ENCODE results near the gene NINJ1. TPM values are rescaled to one million over a fixed set of nuclear protein-coding genes. Genes with fewer than 3 reads are reported as not detected.
"Not testable (repeated sequence)": the region's sequence is repeated elsewhere in the genome, so short reads cannot be mapped to it uniquely, and the experiment has no call there.

The NINJ1 gene
- total RNA-seq, 1 donor from 2014 or later, result 26.4 TPM

GRCh38 chr9:93119703-93119952 is 14.4 kb downstream of the NINJ1 start:
- no peak for DNase-seq (ENCODE audit: low read depth in 2 of 2)

GRCh38 chr9:93118863-93119702 is 15.0 kb downstream of the NINJ1 start:
- DNase-seq (ENCODE audit: low read depth in 2 of 2), result no peak

DNA sequence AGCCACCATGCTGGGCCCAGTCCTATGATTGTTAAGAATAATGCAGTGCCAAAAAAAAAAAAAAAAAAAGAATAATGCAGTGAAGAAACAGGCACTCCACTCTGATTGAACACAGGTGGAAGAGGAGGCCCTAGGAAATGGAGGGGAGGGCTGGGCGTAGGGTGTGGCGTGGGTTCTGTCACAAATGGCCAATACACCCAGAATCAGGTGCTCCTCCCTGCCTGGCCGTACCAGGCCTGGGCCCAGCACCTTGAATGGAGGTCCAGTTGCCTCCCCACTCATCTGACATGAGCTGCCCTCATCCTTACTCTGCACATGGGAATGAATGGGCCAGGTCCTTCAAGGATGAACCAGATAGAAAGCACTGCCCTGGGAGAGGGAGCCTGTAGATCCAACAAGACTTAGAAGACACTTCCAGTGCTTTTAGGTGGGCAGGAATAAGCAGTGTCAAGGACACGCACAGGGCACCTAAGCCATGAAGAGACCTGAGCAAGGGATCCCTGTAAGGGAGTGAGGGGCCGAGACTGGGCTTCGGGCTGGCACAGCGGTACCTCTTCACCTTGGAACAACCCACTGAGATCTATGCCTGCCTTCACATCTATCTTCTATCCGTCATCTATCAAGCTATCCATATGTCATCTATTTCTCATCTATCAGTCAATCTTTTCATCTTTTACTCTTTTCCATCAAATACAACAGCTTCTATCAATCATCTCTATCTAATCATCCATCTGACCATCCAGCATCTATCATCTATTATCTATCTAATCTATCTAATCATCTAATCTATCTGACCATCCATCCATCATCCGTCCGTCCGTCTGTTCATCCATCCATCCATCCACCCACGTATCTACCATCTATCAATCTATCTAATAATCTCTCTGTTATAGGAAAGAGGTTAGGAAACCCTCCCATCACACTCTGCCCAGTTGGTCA is 15.9 kb downstream of the NINJ1 start:
- DNase-seq (ENCODE audit: low read depth in 2 of 2), result no peak

- DNase-seq (ENCODE audit: low read depth in 2 of 2), result not testable (repeated sequence)
These were observed 16.5 kb downstream of the NINJ1 start for GRCh38 chr9:93117521-93117920.

- no peak for DNase-seq (ENCODE audit: low read depth in 2 of 2)
These were observed 17.7 kb downstream of the NINJ1 start for GRCh38 chr9:93116072-93116961.

DNA sequence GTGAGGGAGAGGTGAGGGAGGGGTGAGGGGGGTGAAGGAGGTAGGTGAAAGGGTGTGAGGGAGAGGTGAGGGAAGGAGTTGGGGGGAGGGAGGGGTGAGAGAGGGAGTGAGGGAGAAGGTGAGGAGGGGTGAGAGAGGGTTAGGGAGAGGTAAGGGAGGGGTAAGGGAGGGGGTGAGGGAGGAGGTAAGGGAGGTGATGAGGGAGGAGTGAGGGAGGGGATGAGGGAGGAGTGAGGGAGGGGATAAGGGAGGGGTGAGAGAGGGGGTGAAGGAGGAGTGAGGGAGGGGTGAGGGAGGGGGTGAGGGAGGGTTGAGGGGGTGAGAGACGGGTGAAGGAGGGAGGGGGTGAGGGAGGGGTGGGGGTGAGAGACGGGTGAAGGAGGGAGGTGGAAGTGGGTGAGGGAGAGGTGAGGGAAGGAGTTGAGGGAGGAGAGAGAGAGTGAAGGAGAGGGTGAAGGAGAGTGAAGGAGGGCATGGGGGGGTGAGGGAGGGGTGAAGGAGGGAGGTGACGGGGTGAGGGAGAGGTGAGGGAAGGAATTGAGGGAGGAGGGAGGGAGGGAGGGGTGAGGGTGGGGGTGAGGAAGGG is 18.5 kb downstream of the NINJ1 start:
- DNase-seq (ENCODE audit: low read depth in 2 of 2), result no peak

DNA sequence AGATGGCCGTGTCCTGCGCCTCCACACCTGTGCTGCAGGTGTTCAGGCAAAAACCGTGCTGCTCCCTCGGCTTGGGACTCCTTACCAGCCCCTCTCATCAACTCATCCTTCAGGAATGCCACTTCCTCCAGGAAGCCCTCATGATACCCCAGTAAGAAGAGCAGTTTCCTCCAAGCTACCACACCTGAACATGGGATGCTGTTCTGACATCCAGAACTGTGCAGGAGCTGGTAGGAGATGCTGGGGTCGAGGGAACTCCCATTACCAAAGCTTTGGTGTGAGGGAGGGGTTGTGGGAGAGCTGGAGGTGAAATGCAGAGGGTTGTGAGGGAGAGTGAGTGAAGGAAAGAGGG is 19.1 kb downstream of the NINJ1 start:
- DNase-seq (ENCODE audit: low read depth in 2 of 2), result no peak

DNA sequence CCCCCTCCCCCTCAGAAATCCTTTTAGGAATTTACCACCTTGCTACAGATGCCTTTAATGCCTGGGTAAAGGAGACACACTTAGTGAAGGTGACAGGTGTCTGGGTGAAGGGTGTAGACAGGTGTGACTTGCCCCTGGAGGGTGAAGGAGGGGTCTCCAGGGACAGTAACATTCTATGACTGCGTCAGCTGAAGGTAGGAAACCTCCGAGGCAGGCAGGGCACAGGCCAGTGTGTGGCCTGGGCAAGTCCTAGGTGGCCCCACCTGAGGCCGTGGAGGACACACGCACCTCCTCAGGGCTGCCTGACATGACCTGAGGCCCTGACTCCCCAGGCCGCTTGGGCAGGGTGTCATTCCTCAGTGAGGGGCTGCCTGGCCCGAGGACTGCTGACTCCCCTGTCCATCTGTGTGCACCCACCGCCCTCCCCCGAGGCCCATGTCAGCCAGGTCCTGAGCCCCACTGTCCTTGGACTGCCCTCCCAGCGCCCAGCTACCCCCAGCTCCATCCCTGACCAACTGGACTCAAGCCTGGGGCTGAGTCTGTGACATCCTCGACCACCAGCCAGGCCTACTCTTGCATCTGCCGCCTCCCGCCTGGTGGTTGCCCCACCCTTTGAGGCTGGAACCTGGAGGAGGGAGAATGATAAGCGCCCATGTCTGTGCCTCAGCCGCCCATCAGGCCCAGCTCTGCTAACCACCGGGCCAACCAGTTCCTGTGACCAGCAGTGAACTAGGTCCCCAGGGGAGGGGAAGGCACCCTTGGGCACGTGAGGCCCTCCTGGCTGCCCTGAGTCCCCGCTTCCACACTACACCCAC is 19.7 kb downstream of the NINJ1 start:
- DNase-seq (ENCODE audit: low read depth in 2 of 2), result no peak

DNA sequence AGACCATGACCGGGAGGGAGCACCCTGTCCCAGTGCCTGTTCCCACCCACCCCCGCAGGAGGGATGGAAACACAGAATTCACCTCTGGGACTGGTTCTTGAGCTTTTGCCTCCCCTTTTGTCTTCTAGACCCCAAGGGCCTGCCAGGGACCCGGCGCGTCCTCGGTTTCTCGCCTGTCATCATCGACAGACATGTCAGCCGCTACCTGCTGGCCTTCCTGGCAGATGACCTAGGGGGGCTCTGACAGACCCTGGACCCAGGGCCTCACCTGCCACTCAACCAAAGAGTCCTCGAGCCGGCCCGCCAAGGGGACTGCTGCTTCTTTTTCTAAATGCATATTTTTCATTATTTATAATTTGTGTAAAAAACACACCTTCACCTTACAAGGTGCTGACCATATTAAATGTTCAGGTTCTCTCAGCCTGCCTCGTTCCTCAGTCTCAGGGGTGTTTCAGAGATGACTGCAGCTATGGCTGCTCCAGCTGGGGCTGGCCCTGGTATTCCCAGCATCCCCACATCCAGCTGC is 21.1 kb downstream of the NINJ1 start:
- DNase-seq (ENCODE audit: low read depth in 2 of 2), result no peak

DNA sequence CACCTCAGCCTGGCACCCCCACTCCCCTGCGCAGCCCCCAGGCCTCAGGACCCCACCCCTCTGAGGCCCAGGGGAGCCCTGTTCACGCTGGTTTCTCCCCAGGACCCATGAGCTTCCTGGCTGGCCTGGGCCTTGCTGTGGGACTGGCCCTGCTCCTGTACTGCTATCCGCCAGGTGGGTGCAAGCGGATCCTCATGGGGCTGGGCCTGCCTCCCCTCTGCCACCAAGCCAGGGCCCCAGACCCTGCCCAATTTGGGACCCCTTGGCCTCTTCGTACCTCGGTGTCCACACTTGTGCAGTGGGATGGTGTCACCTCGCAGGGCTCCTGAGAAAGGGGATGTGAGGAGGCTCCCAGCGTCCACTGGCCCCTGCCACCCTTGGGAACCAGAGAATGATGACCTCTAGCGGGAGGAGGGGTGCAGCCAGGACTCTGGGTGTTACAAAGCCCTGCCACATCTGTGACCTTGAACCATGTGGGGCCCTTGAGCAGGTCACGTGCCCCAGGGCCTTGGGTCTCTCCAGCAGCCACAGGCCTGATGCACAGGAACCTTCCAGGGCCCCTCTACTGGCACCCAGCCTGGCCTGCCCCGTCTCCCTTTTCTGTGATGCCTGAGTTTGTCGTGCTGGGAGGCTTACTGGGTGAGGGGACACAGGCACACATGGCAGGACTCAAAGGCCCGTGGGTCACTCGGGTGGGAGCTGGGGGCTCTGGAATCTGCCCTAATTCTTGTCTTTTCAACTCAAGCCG is 21.8 kb downstream of the NINJ1 start:
- DNase-seq (ENCODE audit: low read depth in 2 of 2), result no peak

DNA sequence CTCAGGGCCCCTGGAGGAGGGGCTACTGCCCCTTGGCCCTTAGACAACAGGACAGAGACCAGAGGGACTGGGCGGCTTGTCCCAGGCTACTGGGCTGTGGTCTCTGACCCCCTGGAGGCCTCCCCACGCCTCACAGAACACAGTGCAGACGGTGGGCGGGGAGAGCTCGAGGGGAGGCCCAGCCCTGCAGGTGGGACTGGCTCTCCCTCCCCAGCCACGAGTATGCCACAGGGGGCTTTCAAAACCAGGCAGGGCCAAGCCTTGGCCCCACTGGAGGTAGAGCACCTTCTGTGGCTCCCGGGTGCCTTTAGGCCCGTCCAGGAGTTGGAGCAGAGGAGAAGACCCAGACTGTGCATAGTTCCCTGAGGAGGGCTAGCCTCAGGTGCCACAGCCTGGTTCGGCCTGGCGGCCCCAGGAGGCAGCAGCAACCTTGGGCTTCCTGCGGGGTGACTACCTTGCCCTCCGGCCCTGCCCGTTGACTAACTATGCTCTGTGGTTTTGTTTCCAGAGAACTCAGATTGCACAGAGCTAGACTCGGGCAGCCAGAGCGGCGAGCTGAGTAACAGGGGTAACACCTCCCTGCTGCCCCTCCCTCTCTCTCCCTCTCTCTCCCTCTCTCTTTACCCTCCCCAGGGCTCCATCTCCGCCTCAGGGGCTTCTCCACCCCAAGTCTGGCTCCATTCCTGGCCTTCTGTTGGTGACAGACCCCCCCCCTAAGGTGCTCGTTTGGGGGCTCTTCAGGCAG is 22.5 kb downstream of the NINJ1 start:
- DNase-seq (ENCODE audit: low read depth in 2 of 2), result no peak

GRCh38 chr9:93111001-93111370 is 23.1 kb downstream of the NINJ1 start:
- no peak for DNase-seq (ENCODE audit: low read depth in 2 of 2)

DNA sequence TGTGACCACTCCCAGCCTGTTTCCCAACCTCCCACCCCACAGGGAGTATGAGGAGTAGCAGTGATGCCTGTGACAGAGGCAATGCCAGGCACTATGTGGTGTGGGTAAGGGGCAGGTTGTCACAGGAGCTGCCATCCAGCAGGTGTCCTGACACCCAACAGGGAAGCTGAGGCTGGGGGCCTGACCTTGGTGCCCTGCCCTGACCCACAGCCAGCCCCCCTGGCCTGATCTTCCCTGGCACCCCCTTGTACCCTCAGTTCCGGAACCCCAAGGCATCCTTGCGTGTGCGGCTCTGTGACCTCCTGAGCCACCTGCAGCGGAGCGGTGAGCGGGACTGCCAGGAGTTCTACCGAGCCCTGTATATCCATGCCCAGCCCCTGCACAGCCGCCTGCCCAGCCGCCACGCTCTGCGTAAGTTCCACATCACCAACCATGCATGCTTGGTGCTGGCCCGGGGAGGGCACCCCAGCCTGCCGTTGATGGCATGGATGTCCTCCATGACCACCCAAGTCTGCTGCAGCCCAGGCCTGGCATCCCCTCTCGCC is 23.7 kb downstream of the NINJ1 start:
- DNase-seq (ENCODE audit: low read depth in 2 of 2), result no peak

DNA sequence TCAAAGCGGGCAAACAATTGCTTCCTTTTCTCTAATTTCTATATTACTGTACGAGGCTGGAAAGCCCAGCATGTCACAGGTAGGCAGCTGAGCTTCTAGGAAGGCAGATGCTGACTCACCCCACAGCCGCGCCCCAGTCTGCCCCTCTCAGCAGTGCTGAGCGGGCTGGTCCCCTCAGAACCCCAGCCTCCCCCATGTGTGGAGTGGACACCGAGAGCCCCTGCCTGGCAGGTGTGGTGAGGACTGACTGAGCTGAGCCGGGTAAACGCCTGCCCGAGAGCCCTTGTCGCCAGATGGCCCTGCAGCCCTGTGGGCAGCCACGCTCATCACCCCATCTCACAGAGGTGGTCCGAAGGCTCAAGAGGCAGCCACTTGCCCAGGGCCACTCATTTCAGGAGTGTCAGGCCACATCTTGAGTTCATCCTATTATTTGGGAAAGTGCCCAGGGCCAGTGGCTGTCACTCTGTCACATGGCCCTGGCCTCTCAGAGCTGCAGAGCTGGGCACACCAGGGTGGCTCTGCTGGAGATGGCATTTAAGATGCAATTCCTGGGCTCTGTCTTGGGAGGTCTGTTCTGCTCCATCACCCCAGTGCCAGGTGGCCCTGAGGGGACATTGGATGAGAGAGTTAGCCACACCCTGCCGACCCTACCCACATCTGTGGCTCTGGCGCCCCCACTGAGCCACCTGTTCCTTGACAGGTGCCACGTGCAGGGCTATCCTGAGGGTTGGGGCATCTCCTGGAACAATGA is 25.6 kb downstream of the NINJ1 start:
- no peak for DNase-seq (ENCODE audit: low read depth in 2 of 2)

DNA sequence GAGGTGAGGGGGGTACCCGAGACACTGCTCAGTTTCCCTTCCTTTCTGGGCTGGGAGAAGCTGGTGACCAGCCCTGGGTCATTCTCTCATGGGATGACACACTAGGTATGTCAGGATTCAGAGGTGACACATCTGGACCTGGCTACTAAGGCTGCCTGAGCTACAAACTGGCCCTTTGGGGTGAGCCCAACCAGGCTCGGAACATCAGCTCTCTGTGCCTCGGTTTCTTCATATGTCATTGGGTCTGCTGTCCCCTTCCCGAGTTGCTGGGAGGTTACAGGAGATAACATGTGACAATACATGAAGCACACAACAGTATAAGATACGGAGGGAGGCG is 26.3 kb downstream of the NINJ1 start:
- DNase-seq (ENCODE audit: low read depth in 2 of 2), result no peak

DNA sequence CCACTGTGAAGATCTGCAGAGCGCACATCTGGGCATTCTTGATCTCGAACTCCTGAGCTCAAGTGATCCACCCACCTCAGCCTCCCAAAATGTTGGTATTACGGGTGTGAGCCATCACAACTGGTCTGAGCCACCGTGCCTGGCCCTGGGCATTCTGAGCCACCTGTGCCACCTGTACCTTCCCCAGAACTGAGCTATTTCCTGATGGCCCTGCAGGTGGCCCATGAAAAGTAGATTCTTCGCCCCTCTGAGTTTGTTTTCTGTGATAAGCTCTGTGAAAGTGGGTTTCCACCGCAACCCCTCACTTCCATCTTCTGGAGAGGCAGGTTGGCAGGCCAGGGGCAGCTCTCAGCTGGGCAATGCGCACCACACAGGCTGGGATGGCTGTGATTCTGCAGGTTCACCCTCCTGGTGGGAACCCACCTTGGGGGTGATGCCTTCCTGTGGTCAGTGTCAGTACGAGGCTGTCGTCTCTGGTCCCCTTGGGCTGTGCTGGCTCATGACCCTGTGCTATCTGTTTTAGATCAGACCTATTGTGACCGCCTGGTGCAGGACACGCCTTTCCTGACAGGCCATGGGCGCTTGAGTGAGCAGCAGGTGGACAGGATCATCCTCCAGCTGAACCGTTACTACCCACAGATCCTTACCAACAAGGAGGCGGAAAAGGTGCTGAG is 26.8 kb downstream of the NINJ1 start:
- DNase-seq (ENCODE audit: low read depth in 2 of 2), result no peak

GRCh38 chr9:93105620-93106019 is 28.4 kb downstream of the NINJ1 start:
- no peak for DNase-seq (ENCODE audit: low read depth in 2 of 2)

- not testable (repeated sequence) for DNase-seq (ENCODE audit: low read depth in 2 of 2)
These were observed 33.0 kb downstream of the NINJ1 start for GRCh38 chr9:93101086-93101485.

Measured in dermis microvascular lymphatic vessel endothelial cell (primary cell).